Stimulated activated CD4-positive, alpha-beta T cell treated with anti-CD3 and anti-CD28 coated beads, Interleukin-2, amount 100 ng/mL, for 24 hours (primary cell): ENCODE results near the gene SLC16A11.

Experiments
- DNase-seq, 2 donors: peaks; one replicate each; pipeline ENCODE4 v3.0.0-alpha.2; 2020

SLC16A11 gene

GRCh38 chr17:7025245-7025644 is 18.6 kb downstream of the SLC16A11 start:
- no peak for DNase-seq

- no peak for DNase-seq
These were observed 19.5 kb downstream of the SLC16A11 start for GRCh38 chr17:7024402-7024785.

- DNase-seq: peak; percentile 92 to 96
These were observed 20.1 kb downstream of the SLC16A11 start for GRCh38 chr17:7023576-7024401.

- no peak for DNase-seq
These were observed 20.9 kb downstream of the SLC16A11 start, which contains the start of gene BCL6B for GRCh38 chr17:7022781-7023571. TSS of gene BCL6B (plus strand) at chr17:7023050. CDS start at chr17:7023672, 622 bp downstream.

GRCh38 chr17:7021993-7022778 is 21.7 kb downstream of the SLC16A11 start:
- DNase-seq: peak; percentile 83 to 88

- no peak for DNase-seq
These were observed 22.8 kb downstream of the SLC16A11 start for GRCh38 chr17:7020894-7021664.

GRCh38 chr17:7019839-7020519 is 23.9 kb downstream of the SLC16A11 start:
- no peak for DNase-seq

GRCh38 chr17:7019367-7019766 is 24.5 kb downstream of the SLC16A11 start:
- DNase-seq: no peak

GRCh38 chr17:7018331-7018964 is 25.4 kb downstream of the SLC16A11 start:
- DNase-seq: no peak

GRCh38 chr17:7017827-7018200 is 26.1 kb downstream of the SLC16A11 start:
- no peak for DNase-seq

GRCh38 chr17:7016886-7017826 is 26.7 kb downstream of the SLC16A11 start:
- DNase-seq: no peak

GRCh38 chr17:7016418-7016817 is 27.5 kb downstream of the SLC16A11 start:
- no peak for DNase-seq

GRCh38 chr17:7014995-7015958 is 28.6 kb downstream of the SLC16A11 start:
- peak; percentile 78 to 81 for DNase-seq

GRCh38 chr17:7014261-7014994 is 29.5 kb downstream of the SLC16A11 start:
- peak; percentile 97 for DNase-seq

GRCh38 chr17:7011942-7012254 is 32.0 kb downstream of the SLC16A11 start:
- no peak for DNase-seq

GRCh38 chr17:7011415-7011814 is 32.5 kb downstream of the SLC16A11 start:
- no peak for DNase-seq

GRCh38 chr17:7010523-7010922 is 33.4 kb downstream of the SLC16A11 start:
- no peak for DNase-seq

- no peak for DNase-seq
These were observed 36.7 kb downstream of the SLC16A11 start for GRCh38 chr17:7007143-7007542.
